Measurements from ENCODE around the gene RERE.
A peak's percentile ranks its signal among the peaks of the same experiment; 100 is the strongest.

RERE gene

DNA sequence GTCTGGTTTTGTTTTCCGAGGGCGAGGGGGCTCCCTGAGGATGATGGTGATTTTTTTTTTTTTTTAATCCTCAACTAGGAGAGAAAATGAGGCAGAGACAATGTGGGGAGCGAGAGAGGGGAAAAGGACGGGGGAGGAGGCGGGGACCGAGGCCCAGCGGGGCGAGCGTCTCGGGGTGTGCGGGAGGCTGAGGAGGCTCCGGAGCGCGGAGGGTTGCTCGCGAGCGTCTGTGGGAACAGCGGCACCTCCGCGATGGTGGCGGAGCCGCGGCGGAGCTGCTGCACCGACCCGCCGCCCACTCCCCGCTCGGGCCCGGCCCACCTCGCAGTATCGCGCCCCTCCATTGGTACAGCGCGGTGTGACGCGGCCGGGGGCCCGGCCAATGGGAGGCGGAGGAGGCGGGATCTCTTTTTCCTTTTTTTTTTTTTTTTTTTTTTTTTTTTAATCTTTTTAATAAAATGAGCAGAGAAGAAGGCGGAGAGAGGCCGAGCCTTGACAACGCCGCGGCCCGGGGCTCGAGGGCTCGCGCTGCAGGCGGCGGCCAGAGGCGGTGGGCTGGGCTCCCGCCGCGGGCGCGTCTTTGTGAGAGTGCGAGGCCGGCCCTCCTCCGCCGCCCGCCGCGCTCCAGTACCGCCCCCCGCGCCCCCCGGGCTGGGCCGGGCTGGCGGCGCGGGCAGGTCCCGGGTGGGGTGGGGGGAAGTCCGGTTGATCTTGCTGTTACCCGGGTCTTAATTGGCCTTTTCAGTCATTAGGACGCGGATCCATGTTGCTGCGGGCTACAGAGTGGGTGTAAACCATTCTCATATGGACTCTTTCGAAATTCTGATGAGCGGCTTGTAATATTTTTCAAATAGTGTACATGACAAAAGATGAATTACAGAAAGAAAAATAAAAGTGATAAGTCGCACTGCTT, at the start of gene RERE:
TSS of gene RERE (minus strand) at position 229 of the 913 bp plus-strand sequence.
- in situ Hi-C loops (cut with HindIII; ENCODE audit: low pct_ligation_motif_present, low pct_unique_long_range_greater_than_20kb, low sequenced_read_pairs), result no loop called here
- peak; percentile 90 for DNase-seq

DNA sequence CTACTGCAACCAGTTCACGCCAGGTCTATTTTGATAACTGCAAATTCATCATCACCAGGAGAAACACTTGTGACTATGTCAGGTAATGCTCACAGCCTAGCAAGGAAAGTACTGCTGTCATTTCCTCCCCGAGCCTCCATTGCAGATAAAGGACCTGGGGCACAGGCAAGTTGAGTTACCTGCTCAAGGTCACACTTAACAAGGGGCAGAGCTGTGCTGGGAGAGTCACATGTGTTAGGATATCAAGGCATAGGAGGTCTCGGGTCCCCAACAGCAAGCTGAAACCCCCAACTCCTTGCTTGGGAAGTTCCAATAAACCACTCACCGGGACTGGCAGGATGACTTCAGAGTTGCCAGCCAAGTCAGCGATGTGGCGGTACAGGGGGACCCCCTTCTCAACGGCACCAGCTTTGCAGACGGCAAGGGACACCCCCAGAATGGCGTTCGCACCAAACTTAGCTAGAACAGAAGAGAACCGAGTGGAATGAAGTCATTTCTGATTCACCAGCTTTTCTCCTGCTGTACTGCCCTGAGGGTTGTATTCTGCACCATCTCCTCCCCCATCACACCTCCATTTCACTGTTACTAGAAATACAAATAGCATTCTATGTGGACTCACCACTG, 49.5 kb upstream of the RERE start:
- no peak for DNase-seq
- in situ Hi-C loops (cut with HindIII; ENCODE audit: low pct_ligation_motif_present, low pct_unique_long_range_greater_than_20kb, low sequenced_read_pairs), result no loop called here

DNA sequence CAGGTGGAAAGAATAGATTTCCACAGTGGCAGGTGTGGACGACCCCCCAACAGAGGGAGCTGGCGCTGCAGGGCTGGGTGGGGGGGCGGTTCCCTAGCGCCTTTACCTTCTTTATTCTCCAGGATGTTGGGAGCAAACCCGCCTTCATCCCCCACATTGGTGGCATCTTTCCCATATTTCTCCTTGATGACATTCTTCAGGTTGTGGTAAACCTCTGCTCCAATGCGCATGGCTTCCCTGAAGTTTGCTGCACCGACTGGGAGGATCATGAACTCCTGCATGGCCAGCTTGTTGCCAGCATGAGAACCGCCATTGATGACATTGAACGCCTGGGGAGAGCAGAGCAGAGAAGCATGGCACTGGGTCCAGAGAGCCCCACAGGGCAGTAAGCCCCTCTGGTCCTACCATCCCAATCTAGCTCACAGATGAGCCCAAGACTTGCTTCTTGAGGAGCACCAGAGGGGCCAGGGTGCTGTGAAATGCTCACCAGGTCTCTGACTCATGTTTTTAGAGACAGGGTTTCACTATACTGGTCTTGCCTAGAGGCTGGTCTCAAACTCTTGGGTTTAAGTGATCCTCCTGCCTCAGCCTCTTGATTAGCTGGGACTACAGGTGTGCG, 48.8 kb upstream of the RERE start:
- DNase-seq, result no peak
- in situ Hi-C loops (cut with HindIII; ENCODE audit: low pct_ligation_motif_present, low pct_unique_long_range_greater_than_20kb, low sequenced_read_pairs), result no loop called here

DNA sequence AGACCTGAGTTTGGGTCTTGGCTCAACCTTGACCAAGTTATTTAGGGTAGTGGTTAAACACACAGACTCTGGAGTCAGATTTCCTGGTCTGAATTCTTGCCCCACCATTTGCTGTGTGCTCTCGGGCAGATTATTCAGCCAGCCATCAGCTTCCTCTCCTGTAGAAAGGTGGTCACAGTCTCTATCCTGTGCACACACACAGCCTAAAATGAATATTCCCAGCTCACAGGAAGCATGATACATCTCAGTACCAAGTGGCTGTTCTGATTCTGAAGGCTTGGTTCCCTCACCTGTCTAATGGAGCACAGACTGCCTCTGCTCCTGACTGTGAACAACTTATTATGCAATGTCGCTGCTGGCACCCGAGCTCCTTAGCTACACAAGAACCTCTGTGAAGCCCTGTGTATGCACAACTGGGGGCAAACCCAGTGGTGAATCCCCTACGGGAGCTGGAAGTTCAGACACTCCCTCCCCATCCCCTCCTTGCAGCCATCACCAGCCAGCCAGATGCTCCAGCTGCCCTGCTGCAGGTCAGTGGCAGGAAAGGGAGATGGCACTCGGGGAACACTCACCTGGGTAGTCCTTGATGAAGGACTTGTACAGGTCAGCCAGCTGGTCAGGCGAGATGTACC, 47.4 kb upstream of the RERE start:
- no peak for DNase-seq
- in situ Hi-C loops (cut with HindIII; ENCODE audit: low pct_ligation_motif_present, low pct_unique_long_range_greater_than_20kb, low sequenced_read_pairs), result no loop called here

DNA sequence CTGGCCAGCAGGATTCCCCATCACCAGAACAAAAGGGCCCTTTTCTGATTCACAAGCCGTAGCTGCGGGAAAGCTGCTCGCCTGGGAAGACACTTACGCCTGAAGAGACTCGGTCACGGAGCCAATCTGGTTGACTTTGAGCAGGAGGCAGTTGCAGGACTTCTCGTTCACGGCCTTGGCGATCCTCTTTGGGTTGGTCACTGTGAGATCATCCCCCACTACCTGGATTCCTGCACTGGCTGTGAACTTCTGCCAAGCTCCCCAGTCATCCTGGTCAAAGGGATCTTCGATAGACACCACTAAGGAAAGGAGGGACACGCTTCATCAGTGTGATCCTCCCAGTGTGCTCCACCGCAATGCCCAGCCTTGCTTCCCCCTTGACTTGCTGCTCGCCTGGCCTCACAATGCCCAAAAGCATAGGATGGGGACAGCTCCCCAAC, 46.4 kb upstream of the RERE start:
- in situ Hi-C loops (cut with HindIII; ENCODE audit: low pct_ligation_motif_present, low pct_unique_long_range_greater_than_20kb, low sequenced_read_pairs), result no loop called here
- DNase-seq, result no peak

DNA sequence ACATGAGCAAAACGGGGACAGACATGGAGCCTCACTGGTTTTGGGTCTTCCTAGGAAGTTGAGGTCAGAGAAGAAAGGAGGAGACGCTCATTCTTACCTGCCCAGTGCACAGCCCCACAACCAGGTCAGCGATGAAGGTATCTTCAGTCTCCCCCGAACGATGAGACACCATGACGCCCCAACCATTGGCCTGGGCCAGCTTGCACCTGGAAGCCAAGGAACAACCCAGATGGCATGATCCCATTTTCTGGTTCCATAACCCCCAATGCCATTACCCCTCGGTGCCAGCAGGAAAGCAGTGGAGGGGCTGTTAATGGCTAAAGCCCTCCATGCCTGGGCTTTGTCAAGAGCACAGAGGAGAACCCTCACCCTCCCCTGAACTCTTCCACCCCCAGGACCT, 45.7 kb upstream of the RERE start:
- in situ Hi-C loops (cut with HindIII; ENCODE audit: low pct_ligation_motif_present, low pct_unique_long_range_greater_than_20kb, low sequenced_read_pairs), result no loop called here
- no peak for DNase-seq

DNA sequence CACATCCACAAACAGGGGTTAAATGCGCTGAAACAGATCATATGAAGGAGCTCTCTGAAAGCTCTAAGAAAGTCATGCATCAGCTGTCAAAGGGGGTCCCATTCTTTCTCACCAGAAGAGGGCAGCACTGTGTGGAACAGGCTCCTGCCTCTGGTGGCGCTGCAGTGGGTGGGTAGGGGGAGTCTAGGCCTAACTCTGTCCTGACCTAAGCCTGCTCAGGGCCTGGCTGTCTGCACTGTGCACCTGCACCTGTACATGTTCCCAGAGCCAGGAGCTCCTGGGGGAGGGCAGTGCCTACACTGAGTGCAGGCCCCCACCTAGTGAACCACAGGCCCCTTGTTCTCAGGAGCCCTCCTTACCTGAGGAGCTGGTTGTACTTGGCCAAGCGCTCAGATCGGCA, 45.1 kb upstream of the RERE start:
- DNase-seq, result no peak
- in situ Hi-C loops (cut with HindIII; ENCODE audit: low pct_ligation_motif_present, low pct_unique_long_range_greater_than_20kb, low sequenced_read_pairs), result no loop called here

DNA sequence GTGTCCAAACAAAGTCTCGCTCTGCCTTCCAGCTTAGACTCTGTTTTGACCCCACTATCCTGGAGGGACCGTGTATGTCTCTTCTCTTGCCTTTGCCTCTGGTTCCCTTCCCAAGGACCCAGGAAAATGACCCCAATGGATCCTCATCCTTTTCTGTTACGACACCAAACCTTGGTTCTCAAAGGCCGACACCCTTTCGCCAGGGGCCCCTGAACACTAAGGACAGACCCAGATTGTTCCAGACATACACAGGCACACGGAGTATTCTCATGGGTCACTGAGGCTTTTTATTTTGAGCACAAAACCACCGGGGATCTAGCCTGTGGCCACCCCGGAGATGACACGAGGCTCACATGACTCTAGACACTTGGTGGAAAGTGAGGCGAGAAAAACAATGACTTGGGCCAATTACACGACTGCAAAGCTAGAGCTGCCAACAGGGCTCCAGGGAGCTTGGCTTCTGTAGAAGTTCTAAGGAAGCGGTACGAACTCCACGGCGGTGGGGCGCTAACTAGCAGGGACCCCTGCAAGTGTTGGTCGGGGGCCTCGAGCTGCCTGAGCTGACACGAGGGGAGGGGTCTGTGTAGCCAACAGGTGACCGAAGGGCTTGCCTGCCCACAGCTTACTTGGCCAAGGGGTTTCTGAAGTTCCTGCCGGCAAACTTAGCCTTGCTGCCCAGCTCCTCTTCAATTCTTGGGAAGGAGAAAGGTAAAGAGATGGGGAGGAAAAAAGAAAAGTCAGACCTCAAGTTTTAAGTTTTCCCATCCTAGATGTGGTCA, 43.5 kb upstream of the RERE start:
- no peak for DNase-seq
- in situ Hi-C loops (cut with HindIII; ENCODE audit: low pct_ligation_motif_present, low pct_unique_long_range_greater_than_20kb, low sequenced_read_pairs), result no loop called here

DNA sequence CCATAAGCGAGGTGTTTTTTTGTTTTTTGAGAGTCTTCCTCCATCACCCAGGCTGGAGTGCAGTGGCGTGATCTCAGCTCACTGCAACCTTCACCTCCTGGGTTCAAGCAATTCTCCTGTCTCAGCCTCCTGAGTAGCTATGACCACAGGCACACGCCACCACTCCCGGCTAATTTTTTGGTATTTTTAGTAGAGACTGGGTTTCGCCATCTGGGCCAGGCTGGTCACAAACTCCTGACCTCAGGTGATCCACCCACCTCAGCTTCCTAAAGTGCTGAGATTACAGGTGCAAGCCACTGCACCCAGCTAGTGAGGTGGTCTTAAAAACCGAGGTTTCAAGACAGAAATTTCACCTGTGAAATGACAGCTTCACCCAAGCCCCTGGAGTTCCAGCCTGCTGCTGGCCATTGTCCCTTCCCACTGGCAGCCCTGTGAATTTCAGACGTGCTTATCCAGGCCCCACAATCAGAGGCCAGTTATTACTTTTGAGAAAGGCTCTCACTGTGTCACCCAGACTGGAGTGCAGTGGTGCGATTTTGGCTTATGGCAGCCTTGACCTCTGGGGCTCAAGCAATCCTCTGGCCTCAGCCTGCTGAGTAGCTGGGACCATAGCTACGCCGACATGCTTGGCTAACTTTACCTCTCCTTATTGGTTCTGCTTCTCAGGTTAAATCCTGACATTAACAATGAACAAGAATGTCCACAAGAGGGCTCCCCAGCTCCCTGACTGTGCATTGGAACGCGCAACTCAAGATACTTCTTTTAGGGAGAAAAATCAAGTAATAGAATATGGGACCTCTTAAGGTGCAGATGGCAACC, 41.7 kb upstream of the RERE start:
- in situ Hi-C loops (cut with HindIII; ENCODE audit: low pct_ligation_motif_present, low pct_unique_long_range_greater_than_20kb, low sequenced_read_pairs), result no loop called here
- DNase-seq, result peak; percentile 69

DNA sequence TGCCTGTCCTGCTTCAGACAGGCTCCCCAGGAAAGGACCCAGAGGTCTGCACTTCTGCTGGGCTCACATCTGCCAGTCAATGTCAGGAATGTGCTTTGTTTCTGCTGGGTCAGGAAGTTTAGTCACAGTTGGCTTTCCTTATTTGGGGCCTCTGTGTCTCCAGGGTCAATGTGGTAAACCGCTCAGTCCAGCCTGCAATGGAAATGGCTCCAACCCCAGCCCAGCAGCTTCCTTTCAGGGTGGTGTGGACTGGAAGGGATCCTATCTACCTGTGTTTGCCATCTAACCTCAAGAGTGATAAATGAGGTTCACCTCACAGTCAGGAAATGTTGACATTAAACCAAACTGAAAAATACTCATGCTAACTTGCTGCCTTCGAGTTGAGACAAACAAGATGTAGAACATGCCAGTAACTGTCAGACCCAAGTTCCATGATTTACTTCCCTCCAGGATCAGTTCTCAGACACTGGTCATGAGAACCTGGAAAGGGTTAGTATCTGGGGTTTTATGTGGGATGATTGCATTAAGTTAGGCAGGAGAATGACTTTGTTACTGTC, 40.8 kb upstream of the RERE start:
- no peak for DNase-seq
- in situ Hi-C loops (cut with HindIII; ENCODE audit: low pct_ligation_motif_present, low pct_unique_long_range_greater_than_20kb, low sequenced_read_pairs), result no loop called here

DNA sequence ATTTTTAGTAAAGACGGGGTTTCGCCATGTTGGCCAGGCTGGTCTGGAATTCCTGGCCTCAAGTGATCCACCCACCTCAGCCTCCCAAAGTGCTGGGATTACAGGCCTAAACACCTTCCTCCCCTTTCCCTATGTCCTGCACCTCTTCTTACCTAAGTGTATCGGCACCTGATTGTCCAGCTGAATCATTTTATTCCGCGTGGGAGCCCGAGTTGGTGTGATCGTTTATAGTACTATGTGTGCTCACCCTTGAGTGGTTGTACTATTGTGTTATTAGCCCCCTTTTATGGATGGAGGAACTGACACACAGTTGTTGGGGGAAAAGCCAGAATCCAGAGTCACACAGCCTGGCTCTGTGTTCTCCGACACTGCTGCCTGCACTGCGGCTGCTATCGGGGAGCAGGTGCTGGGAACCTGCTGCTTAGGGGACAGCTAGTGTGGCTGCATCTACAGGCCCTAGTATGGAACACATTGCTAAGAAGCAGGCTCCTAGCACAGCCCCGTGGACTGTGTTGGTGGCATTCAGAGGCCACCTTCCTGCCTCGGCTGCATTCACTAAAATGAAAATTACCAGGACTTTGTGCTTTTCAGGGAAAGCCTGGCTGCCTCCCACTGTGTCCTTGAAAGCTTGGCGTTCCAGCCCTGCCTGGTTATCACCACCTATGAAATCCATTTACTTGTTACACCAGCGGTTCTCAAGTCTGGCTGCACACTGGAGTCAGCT, 39.4 kb upstream of the RERE start:
- in situ Hi-C loops (cut with HindIII; ENCODE audit: low pct_ligation_motif_present, low pct_unique_long_range_greater_than_20kb, low sequenced_read_pairs), result no loop called here
- DNase-seq, result no peak

DNA sequence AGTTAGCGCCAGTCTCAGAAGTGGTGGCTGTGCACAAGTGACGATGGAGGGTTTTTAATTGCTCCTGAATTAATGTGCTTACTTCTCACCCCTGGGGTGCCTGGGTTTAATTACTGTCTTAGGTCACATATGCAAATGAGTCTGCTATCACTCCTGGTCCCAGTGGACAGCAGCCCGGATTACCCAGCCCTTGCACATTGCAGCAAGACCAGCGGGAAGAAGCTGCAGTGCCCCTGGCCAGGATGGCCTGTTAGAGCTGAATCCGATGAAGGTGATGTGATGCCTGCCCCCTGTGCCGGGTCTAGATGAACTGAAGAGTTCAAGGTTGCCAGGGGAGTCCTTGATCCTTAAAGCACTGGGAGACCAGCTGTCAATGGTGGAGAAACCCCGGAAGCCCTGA, 36.8 kb upstream of the RERE start:
- no peak for DNase-seq
- in situ Hi-C loops (cut with HindIII; ENCODE audit: low pct_ligation_motif_present, low pct_unique_long_range_greater_than_20kb, low sequenced_read_pairs), result no loop called here

DNA sequence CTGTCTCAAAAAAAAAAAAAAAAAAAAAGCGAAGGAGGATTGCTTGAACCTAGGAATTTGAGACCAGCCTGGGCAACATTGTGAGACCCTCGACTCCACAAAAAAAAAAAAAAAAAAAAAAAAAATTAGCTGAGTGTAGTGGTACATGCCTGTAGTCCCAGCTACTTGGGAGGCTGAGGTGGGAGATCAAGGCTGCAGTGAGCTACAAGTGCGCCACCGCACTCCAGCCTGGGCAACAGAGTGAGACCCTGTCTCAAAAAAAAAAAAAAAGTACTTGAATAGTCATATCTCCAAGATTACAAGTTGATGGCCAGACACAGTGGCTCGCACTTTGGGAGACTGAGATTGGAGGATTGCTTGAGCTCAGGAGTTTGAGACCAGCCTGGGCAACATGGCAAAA, 33.6 kb upstream of the RERE start:
- in situ Hi-C loops (cut with HindIII; ENCODE audit: low pct_ligation_motif_present, low pct_unique_long_range_greater_than_20kb, low sequenced_read_pairs), result no loop called here
- DNase-seq, result no peak

DNA sequence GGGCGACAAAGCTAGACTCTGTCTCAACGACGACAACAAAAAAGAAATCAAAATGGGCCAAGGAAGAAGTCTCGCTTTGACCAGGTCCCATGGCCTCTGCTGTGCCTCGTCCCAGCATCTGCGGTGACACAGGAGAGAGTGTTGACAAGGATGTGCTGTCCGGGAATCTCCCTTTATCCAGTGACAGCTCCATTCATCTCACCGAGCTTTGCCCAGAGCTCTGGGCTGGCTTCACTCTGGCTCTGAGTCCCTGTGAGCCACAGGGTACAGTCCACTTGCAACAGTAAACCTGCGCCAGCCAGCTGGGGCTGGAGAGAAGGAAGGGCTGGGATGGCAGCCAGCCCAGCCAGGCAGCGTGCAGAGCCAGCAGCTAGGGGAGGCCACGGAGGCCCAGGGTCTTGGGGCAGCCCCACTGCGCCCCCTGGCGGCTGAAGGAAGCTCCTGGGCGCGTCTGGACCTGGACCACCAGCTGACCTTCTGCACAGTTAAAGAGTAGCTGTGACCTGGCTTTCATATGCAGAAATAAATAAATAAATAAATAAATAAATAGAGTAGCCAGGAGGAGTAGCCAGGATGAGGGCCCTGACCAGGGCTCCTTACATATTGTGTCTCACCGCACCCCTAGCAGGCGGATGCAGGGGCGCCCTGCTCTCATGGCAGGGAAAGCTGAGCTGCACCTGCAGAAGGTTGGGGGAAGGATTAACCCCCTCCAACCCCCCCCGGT, 31.4 kb upstream of the RERE start:
- in situ Hi-C loops (cut with HindIII; ENCODE audit: low pct_ligation_motif_present, low pct_unique_long_range_greater_than_20kb, low sequenced_read_pairs), result no loop called here
- DNase-seq, result peak; percentile 86

DNA sequence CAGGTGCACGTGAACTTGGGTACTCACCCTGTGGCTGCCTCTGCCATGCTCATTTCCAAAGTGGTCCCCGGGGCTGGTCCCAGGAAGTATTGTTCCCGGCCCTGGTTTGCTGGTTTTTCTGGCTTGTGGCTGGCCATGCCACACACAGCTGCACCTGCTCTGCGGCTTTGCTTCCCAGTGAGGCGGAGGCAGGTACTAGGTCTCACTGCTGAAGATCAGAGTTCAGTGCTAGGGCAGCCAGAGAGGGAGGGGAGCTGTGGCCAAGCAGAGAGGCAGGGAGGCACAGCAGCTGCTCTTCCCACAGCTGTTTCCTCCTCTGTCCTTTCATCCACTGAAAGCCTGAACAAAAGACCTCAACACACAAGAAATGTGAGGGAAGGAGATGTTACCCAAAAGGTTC, 30.6 kb upstream of the RERE start:
- DNase-seq, result no peak
- in situ Hi-C loops (cut with HindIII; ENCODE audit: low pct_ligation_motif_present, low pct_unique_long_range_greater_than_20kb, low sequenced_read_pairs), result no loop called here

DNA sequence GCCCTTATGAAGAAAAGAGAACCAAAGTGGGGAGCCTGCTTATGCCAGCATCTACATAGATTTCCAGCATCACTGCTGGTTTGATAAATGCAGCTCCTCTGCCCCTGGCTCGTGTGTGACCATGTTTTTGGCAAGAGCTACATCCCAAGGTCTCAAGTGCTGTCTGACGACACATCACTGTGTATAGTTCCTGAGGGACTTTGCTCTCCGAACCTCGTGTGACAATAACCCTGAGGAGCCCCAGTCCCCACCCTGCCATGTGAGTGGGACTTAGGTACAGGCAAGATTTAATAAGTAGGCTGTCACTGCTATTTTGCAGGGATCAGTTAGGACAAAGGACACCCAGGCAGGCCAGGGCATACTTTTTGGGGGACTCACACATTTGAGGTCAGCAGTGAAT, 28.8 kb upstream of the RERE start:
- no peak for DNase-seq
- in situ Hi-C loops (cut with HindIII; ENCODE audit: low pct_ligation_motif_present, low pct_unique_long_range_greater_than_20kb, low sequenced_read_pairs), result no loop called here
